Activated CD8-positive, alpha-beta T cell treated with anti-CD3 and anti-CD28 coated beads for 36 hours (primary cell): Measurements from ENCODE around the gene CSNK2A1. TPM values are rescaled to one million over a fixed set of nuclear protein-coding genes. Genes with fewer than 3 reads are reported as not detected.

Experiments
- ATAC-seq: fragments of 200-7000 bp; cut with Tn5 transposase; one replicate; pipeline ENCODE4 v1.10.0; 2021; ENCODE audit warnings: mild to moderate bottlenecking, moderate library complexity
- CTCF ChIA-PET: fragments of 350-600 bp; sonication (Branson Sonifier 250); formaldehyde crosslinking; loops from one replicate; lab custom pipeline; 2021; ENCODE audit warnings: antibody characterized with exemption; lab: Charles Lee
- POLR2A ChIA-PET: fragments of 350-600 bp; sonication (Branson Sonifier 250); formaldehyde crosslinking; loops from one replicate; lab custom pipeline; 2021; ENCODE audit warnings: antibody characterized with exemption; lab: Charles Lee
- DNase-seq: peaks from one replicate; pipeline ENCODE4 v3.0.0-alpha.2; 2020
- H3K27ac Mint-ChIP-seq: one replicate; pipeline ENCODE4 v1.8.0; 2021; ENCODE audit warnings: mild to moderate bottlenecking, mixed read lengths
- H3K27me3 Mint-ChIP-seq: one replicate; pipeline ENCODE4 v1.8.0; 2021; ENCODE audit warnings: mixed read lengths
- H3K36me3 Mint-ChIP-seq: one replicate; pipeline ENCODE4 v1.8.0; 2021; ENCODE audit warnings: low read depth, mixed read lengths
- H3K4me1 Mint-ChIP-seq: one replicate; pipeline ENCODE4 v1.8.0; 2021; ENCODE audit warnings: low read depth, mixed read lengths
- H3K4me3 Mint-ChIP-seq: one replicate; pipeline ENCODE4 v1.8.0; 2021; ENCODE audit warnings: mild to moderate bottlenecking, moderate library complexity, mixed read lengths
- H3K9me3 Mint-ChIP-seq: one replicate; pipeline ENCODE4 v1.8.0; 2021; ENCODE audit warnings: mixed read lengths
- CTCF ChIP-seq: fragments of 200-600 bp; IDR thresholded peaks from one replicate; pipeline ENCODE4 v1.8.0; 2022; ENCODE audit warnings: antibody characterized with exemption, mild to moderate bottlenecking
- intact Hi-C: fragments of 100-400 bp; cut with micrococcal nuclease; formaldehyde crosslinking; loops from one replicate; pipeline ENCODE4 v1.10.0; 2022
- total RNA-seq, 2 experiments: library from RNA; stranded (reverse); gene quantifications; one replicate each; pipeline ENCODE4 v1.2.3, GENCODE V29; 2021

Gene CSNK2A1
- total RNA-seq, 2 experiments from 2014 or later: 169 to 174 TPM

DNA sequence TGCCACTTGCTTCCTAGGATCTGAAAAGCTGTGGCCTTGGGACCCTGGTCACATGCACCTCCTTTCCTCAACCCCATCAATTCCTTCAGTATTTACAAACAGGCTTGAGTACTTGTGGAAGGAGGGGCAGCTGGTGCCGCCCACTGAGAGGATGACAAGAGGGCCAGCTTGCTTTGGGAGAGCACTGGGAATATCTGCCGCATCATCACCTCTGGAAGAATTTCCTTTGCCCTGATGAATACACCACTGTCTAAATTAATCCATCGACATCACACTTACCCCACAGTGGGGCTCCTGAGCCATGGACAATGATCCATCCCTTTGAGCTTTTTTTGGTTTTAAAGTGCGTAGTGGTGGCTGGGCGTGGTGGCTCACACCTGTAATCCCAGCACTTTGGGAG, 107.1 kb downstream of the CSNK2A1 start:
- ATAC-seq (no peak), DNase-seq (no peak)
- TF ChIP-seq CTCF: no peak
- ChIA-PET POLR2A (interaction anchor here (1.1 to 1.6 kb wide), 3 partner anchors 9 to 107 kb away, joined by 3 to 4 read pairs (median 3); partner anchors contain the start of gene CSNK2A1), CTCF (interaction anchor here (0.9 to 2.2 kb wide), 3 partner anchors 9 to 82 kb away, joined by 3 to 6 read pairs (median 5); no protein-coding TSS in a partner anchor)
- Mint-ChIP-seq H3K27ac (no peak overlapping the region), H3K4me1 (peaks cover 87% of the 10 kb centered on the region), H3K4me3 (no peak overlapping the region), H3K36me3 (peaks cover 83% of the 10 kb centered on the region), H3K9me3 (no peaks in the 10 kb centered on the region), H3K27me3 (no peaks in the 10 kb centered on the region)
- intact Hi-C loops: no loop called here

DNA sequence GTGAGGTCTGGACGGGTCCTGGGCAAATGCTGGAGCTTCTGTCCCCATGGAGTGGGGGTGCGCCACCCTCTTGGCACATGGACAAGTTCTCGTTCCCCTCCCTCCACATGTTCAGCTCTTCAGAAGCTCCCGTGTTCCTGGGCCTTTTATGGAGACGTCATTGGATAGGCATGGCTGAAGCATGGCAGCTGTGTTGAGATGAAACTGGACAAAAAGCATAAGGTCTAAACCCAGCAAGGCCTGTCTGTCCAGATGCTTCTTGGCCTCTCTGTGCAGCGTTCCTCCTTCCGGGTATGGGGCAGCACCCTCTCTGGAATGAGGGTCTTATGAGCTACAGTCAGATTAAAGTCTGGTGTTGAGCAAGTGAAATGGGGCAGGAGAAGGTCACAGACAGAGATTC, 108.0 kb downstream of the CSNK2A1 start:
- no peak for TF ChIP-seq CTCF
- DNase-seq (no peak), ATAC-seq (no peak)
- Mint-ChIP-seq H3K27ac (no peak overlapping the region), H3K9me3 (no peaks in the 10 kb centered on the region), H3K4me3 (no peak overlapping the region), H3K4me1 (peaks cover 93% of the 10 kb centered on the region), H3K27me3 (no peaks in the 10 kb centered on the region), H3K36me3 (peaks cover 84% of the 10 kb centered on the region)
- ChIA-PET CTCF (no interaction called here), POLR2A (interaction anchor here (0.8 to 1.3 kb wide), 3 partner anchors 10 to 105 kb away, joined by 3 read pairs; no protein-coding TSS in a partner anchor)
- intact Hi-C loops: no loop called here

DNA sequence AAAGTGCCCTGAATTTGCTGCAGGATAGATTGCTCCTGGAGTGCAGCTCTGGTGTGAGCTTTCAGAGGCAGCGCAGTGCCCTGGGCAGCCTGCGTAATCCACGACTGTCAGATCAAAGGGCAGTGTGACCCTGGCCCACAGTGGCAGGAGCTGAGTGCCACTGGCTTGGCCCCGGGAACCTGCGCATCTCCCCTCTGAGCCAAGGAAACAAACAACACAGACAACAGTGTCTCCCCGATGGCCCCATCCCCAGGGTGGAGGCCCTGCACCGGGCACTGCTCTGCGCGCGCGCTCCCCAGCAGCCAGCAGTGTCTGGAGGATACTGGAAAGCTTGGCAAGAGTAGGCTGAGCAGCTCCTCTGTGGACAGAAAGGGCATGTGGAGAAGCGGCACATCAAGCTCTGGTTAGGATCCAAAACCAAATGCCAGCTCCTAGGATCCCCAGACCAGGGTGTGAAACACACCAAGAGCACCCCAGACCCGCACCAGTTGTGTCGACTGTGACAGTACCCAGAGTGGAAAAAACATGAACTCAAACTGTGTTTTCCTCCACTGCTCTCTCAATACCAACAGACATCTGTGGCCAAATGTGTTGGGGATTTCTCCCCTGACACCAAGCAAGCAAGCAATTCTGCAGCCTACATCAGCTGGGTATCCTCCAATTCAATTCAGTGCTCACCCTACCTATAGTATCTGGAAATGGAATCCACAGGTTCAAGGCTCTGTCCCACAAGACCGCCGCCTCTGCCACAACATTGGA, 108.8 kb downstream of the CSNK2A1 start:
- intact Hi-C loops: no loop called here
- no peak for TF ChIP-seq CTCF
- H3K27me3 Mint-ChIP-seq: no peaks in the 10 kb centered on the region
- CTCF ChIA-PET: no interaction called here
- peaks cover 84% of the 10 kb centered on the region for H3K36me3 Mint-ChIP-seq
- H3K9me3 Mint-ChIP-seq: no peaks in the 10 kb centered on the region
- DNase-seq: no peak
- H3K4me3 Mint-ChIP-seq: no peak overlapping the region
- peak overlapping the region; percentile 96 for H3K27ac Mint-ChIP-seq
- ATAC-seq: no peak
- H3K4me1 Mint-ChIP-seq: peaks cover 89% of the 10 kb centered on the region
- POLR2A ChIA-PET: interaction anchor here (0.8 to 1.3 kb wide), 3 partner anchors 11 to 104 kb away, joined by 3 read pairs; no protein-coding TSS in a partner anchor

GRCh38 chr20:434221-434620, 109.4 kb downstream of the CSNK2A1 start:
- Mint-ChIP-seq H3K27me3 (no peaks in the 10 kb centered on the region), H3K9me3 (no peaks in the 10 kb centered on the region), H3K4me1 (peaks cover 83% of the 10 kb centered on the region), H3K4me3 (no peak overlapping the region), H3K27ac (peak overlapping the region; percentile 96), H3K36me3 (peaks cover 81% of the 10 kb centered on the region)
- intact Hi-C loops: no loop called here
- CTCF ChIA-PET: no interaction called here
- TF ChIP-seq CTCF: no peak
- POLR2A ChIA-PET: interaction anchor here (1.1 kb wide), 1 partner anchor 52 kb away, joined by 3 read pairs; no protein-coding TSS in a partner anchor
- DNase-seq: no peak
- no peak for ATAC-seq
